Measurements from ENCODE around the gene TSPOAP1.

Gene TSPOAP1

DNA sequence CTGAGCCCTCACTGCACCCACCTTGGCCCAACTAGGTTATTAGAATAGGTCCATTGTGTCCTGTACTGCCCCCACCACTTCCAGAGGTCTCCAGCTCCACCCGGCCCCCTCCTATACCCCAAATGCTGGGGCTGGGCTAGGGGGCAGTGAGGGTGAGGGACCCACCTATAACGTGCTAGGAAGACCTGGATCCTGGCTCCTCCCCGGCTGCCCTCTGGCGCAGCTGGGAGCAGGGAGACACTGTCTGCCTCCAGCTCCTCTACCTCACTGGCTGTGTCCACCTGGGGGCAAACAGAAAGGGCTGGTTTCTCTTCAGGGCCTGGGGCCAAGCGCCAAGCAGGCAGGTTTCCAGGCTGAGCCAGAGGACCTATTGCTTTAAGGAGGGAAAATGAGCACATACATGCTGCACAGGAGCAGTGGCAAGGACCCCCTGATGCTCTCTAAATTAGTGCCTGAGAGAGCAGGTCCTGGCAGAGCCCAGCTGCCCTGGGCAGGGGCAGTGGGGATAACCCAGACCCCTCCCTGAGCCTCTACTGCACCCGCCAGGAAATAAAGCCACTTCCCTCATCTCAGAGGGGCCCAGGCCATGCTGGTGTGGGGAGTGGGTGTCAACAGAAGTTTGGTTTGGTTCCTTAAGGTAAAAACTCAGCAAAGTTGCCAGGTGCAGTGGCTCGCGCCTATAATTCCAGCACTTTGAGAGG, 12.2 kb downstream of the TSPOAP1 start:
- DNase-seq (ENCODE audit: low read depth) = no peak

- no peak for DNase-seq (ENCODE audit: low read depth)
These were observed 12.8 kb downstream of the TSPOAP1 start for GRCh38 chr17:58315750-58316149.

DNA sequence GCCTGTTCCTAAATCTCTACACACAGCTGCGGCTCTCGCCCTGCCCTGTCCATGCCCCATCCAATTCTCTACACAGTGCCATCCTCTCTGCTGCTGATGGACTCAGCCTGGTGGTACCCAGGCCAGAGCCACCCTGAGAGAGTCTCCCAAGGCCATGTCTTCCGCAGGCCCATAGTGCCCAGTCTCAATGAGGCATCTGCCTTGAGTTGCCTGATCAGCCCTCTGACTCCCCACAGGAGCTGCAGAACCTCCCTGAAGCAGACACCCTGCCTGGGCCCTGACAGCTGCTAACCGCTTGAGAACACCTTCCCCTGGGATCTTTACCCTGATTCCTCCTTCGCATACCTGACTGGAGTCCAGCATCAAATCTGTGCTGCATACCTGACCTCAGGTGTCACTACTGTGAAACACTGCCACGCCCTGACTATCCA, 13.3 kb downstream of the TSPOAP1 start:
- DNase-seq (ENCODE audit: low read depth) = no peak

GRCh38 chr17:58314706-58315015, 13.9 kb downstream of the TSPOAP1 start:
- no peak for DNase-seq (ENCODE audit: low read depth)

DNA sequence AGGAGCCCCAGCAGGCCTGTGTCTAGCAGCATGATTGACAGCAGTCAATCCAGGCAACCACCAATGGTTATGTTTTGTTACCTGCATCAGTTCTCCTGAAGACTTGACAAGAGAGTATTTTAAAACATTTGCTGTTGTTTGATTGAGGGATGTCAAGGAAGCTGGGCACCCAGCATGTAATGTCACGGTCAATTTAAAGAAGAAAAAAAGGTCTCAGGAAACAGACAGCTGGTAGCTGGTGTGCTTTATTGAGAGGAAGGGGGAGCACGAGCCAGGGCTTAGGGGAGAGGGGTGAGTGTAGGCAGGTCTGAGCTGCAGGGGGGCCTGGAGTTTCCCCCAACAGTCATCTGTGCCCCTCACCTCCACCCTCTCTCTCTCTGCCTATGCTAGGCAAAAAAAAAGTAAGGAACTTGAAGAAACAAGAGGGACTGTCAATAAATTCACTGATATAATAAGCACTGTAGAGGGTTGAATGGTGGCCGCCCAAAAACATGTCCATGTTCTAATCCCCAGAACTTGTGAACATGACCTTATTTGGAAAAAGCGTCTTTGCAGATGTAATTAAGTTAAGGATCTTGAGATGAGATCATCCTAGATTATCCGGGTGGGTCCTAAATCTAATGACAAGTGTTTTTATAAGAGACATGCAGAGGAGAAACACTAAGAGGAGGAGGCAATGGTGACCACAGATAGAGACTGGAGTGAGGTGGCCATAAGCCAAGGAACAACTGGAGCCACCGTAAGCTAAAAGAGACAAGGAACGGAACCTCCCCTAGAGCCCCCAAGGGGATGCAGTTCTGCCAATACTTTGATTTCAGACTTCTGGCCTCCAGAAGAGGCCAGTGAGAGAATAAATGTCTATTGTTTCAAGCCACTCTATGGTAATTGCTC, 14.5 kb downstream of the TSPOAP1 start:
- DNase-seq (ENCODE audit: low read depth) = no peak

GRCh38 chr17:58312829-58313228, 15.8 kb downstream of the TSPOAP1 start:
- no peak for DNase-seq (ENCODE audit: low read depth)

DNA sequence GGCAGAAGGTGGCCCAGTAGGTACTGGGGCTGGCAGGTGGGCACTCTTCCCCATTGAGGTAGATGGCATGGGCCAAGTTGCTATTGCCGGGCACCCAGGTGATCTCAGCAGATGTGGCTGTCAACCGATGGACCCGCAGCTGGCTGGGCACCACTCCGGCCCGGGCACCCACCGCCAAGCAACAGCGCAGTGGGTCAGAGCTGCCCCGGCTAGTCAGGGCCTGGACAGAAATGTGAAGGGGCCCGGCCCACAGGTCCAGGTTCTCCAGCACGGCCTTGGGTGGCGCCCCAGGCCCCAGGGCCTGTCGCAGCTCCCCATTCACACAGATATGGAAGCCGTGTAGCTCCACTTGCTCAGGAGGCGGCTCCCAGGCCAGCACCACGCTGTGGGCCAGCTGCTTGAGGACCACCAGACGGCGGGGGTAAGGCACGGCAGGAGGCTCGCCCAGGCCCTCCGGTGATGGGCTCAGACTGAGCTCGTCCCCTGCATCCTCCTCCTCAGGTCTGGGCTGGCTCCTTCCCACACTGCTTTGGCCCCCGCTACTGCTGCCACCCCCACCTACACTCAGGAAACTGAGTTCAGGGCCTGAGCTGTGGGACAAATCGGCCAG, 16.5 kb downstream of the TSPOAP1 start:
- DNase-seq (ENCODE audit: low read depth) = no peak

- DNase-seq (ENCODE audit: low read depth) = no peak
These were observed 17.1 kb downstream of the TSPOAP1 start for GRCh38 chr17:58311429-58311894.

DNA sequence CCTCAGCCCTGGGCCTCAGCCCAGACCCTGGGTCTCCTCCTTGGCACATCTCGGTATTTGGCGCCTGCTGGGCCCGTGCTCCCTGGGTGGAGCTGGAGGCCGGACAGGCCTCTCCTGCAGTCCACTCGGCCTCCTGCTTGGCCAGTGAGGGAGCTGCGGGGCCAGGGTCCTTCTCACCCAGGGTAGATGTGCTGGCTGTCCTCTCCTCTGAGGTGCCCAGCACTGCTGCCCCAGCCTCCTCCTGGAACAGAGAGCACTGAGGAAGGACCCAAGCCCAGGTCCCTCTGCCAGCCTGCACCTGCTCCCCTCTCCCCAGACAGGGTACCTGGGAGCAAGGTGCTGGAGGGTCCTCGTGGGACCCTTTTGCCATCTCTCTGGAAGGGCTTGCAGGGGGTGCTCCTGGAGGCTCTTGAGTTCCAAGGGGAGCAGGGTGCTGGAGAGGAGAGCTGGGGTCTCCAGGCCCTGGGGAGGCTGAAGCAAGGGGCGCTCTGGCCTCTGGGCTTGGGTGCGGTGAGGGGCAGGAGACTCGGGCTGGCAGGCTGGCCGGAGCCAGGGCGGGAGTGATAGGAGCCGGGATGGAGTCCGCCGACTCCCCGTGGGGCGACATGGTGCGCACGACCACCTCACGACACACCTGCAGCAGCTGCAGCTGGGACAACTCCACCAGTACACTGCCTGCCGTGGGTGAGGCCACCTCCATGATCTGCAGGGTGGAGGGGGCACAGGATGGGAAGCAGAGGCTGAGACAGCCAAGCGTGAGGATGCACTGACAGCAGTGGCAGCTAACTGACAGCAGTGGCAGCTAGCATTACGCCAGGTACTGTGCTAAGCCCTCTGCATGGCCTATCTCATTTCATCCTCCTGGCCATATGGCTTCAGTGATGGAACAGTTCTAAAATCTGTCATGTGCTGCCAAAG, 17.8 kb downstream of the TSPOAP1 start:
- no peak for DNase-seq (ENCODE audit: low read depth)

DNA sequence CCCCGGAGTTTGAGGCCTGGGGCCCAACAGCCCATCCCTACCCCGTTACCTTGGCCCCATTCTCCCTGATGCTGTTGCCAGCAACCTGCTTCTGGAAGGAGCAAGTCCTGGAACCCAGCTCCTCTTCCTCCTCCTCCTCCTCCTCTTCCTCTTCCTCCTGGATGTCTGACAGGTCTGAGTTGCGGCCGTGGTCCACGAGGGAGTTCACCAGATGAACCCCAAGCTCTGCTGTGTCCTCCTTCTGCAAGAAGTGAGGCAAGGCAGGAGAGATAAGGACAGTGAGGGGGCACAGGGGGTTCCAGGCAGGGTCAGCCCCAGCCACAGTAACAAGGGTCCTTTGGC, 18.7 kb downstream of the TSPOAP1 start:
- no peak for DNase-seq (ENCODE audit: low read depth)

DNA sequence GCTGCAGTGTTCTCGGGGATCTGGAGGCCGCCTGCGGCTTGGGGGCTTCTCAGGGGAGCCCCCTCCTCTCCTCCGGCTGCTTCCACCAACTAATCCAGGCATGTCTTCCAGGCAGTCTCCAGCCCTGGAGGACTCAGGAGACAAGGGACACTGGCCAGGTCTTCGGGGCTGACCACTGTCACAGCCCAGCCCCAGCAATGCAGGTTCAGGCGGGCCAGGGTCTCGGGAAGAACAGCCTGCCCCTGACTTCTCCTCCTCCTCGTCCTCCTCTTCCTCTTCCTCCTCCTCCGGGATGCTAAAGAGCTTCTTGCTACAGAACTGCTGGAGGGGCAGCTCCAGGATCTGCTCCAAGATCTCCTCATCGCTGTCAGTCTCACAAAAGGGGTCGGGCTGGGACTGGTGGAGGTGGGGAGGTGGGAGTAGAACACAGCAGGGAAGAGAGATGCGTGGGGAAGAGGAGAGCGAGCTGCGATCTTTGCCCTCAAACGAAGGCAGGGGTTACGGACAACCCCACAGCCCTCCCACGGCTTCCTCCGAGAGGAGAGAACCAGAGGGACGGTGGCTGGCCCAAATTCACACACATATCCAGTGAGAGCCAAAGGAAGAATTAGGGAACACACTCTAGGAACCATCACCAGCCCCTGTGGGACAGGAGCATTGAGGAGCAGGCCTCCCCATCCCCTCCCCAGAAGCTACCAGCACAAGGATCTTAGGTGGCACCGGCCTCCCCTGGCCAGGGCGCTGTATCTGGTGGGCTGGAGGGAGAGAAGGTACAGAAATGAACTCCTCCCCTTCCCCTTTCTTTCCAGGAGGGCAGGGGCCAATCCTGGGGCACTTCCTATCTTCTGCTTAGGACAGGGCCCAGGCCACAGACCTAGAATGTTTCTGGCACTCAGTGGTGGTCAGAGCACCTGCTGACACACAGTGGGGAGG, 19.3 kb downstream of the TSPOAP1 start:
- DNase-seq (ENCODE audit: low read depth) = no peak

- DNase-seq (ENCODE audit: low read depth) = no peak
These were observed 20.2 kb downstream of the TSPOAP1 start for GRCh38 chr17:58308173-58308984.

DNA sequence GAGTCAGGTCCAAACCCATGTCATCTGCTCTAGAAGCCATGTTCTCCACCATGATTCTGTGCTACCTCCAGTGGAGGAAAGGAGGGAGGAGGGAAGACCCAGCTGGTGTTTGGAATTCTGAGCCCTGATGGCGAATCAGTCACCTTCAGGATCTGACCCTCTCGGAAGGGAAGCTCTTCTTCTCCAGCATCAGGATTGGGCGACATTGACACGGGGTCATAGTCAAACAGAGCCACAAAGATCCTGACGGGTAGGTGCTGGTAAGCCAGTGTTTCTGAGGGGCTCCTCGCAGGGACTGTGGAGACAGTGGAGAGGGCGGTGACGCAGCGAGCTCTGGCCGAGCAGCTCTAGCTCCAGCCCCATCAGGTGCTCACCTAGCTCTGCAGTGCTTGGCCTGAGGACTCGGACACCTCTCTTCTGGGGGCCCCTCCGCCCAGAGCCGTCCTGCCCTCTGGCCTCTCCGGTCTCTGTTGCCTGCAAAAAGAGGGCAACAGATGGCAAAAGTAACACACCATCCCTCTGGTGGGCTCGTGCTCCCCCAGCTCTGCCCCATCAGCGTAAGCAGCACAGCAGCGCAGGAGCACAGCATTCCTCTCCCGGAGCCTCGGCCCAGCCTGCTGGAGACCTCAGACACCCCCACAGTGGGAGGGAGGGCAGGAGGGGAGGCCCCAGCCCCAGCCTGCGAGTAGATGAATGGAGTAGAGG, 21.0 kb downstream of the TSPOAP1 start:
- no peak for DNase-seq (ENCODE audit: low read depth)

GRCh38 chr17:58306131-58306951, 22.3 kb downstream of the TSPOAP1 start:
- DNase-seq (ENCODE audit: low read depth) = no peak

DNA sequence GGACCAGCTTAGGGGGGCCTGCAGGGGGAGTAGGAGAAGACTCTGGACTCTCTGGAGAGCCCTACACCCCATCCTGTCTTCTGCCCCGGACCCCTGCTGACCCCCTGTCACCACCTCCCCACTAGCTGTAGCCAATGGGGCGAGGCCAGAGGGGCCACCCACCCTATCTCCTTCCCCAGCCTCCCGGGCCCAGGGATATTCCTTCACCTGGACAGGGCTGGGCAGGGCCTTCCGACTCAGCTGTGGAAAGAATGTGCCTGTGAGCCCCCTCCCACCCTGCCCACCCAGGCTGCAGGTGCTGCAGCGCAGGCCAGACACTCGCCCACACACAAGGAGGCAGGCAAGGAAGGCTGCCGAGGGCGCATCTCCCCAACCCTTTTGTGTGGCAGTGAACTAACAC, 23.0 kb downstream of the TSPOAP1 start:
- no peak for DNase-seq (ENCODE audit: low read depth)

- no peak for DNase-seq (ENCODE audit: low read depth)
These were observed 23.7 kb downstream of the TSPOAP1 start for GRCh38 chr17:58304750-58305486.

GRCh38 chr17:58303971-58304749, 24.4 kb downstream of the TSPOAP1 start:
- DNase-seq (ENCODE audit: low read depth) = no peak
